GM18511 (cell line): ENCODE data around the gene OR4D11.
A peak's percentile ranks its signal among the peaks of the same experiment; 100 is the strongest.
"Not testable (repeated sequence)": the region's sequence is repeated elsewhere in the genome, so short reads cannot be mapped to it uniquely, and the experiment has no call there.

Source experiments
- ATAC-seq: cut with Tn5 transposase; IDR thresholded peaks from one replicate; pipeline ENCODE4 v1.9.1; 2021; ENCODE audit warnings: mild to moderate bottlenecking, moderate library complexity; ENCODE audit not compliant: unreplicated experiment

The OR4D11 gene

GRCh38 chr11:59547605-59548308 lies 44.4 kb downstream of the OR4D11 start:
- ATAC-seq, result not testable (repeated sequence)

- no peak for ATAC-seq
Observed at GRCh38 chr11:59548309-59548656, 44.9 kb downstream of the OR4D11 start.

- peak; percentile 92 for ATAC-seq
Observed at GRCh38 chr11:59550368-59550841, 47.0 kb downstream of the OR4D11 start.

GRCh38 chr11:59550842-59551658 lies 47.7 kb downstream of the OR4D11 start:
- peak; percentile 38 for ATAC-seq

DNA sequence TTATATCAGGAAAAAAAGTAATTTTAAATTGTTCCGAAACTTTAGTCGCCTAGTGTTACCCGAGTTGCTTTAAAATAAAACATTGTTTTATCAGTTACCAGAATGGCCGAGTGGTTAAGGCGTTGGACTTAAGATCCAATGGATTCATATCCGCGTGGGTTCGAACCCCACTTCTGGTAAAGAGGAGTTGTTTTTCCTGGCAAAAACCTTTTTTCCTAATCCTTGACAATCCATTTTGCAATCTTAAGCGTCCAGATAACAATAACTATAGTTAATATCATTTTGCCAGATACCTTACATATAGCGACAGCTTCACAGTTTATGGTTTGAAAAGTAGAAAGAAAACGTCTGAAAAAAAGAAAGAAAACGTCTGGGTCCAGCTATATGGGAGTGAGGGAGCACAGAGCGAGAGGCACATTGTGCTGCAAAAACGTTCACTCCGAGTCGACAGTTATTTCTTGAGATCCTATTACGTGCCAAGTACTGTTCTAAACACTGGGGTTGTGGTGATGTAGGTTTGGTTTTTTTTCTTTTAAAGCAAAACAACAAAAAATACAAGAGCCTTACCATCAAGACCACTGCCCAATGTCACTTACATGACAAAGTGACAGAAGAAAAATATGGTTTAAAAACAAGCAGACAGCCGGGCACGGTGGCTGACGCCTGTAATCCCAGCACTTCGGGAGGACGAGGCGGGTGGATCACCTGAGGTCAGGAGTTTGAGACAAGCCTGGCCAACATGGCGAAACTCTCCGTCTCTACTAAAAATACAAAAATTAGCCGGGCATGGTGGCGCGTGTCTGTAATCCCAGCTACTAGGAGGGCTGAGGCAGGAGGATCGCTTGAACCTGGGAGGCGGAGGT lies 48.5 kb downstream of the OR4D11 start:
- no peak for ATAC-seq

GRCh38 chr11:59552844-59553243 lies 49.5 kb downstream of the OR4D11 start:
- ATAC-seq, result no peak

DNA sequence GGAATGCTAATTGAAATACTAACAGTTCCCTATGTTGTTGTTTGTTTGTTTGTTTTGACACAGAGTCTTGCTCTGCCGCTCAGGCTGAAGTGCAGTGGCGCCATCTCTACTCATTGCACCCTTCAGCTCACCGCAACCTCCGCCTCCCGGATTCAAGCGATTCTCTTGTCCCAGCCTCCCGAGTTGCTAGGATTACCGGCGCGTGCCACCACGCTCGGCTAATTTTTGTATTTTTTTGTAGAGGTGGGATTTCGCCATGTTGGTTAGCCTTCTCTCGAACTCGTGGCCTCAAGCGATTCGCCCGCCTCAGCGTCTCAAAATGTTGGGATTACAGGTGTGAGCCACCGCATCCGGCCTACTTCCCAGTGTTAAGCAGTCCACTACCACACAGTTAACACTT lies 49.9 kb downstream of the OR4D11 start:
- no peak for ATAC-seq
